Suprapubic skin (tissue), 3 donors: ENCODE measurements around the gene NFKBIZ.

Source experiments
- CTCF ChIP-seq, 2 donors: fragments of 200-600 bp in 1 of 2; fragments of 450-650 bp in 1 of 2; sonication (generic) in 1 of 2; IDR thresholded peaks; one replicate each; pipeline ENCODE4 v1.5.1; 2016 to 2019; ENCODE audit warnings: antibody characterized with exemption in 2 of 2, mild to moderate bottlenecking in 1 of 2, moderate library complexity in 1 of 2
- EP300 ChIP-seq: sonication (generic); formaldehyde crosslinking; IDR thresholded peaks from one replicate; pipeline ENCODE4 v1.6.1; 2017; ENCODE audit warnings: antibody characterized with exemption

GRCh38 chr3:101824702-101825101 lies 24.6 kb upstream of the NFKBIZ start:
- no peak for TF ChIP-seq CTCF (IDR thresholded peaks at IDR 0.05)
- no peak for TF ChIP-seq EP300
